H7 (cell line): ENCODE measurements around the gene DAPK1. TPM values are rescaled to one million over a fixed set of nuclear protein-coding genes. Genes with fewer than 3 reads are reported as not detected.

Experiments
- DNase-seq: peaks from one replicate; pipeline ENCODE4 v3.0.0; 2012
- H3K27me3 ChIP-seq: 2 replicates; pipeline ENCODE4 v1.6.0; 2011; ENCODE audit warnings: mild to moderate bottlenecking, low read length; ENCODE audit not compliant: control insufficient read depth, insufficient read depth
- H3K36me3 ChIP-seq: replicated peaks from 2 replicates; pipeline ENCODE4 v1.5.1; 2011; ENCODE audit warnings: low read length; ENCODE audit not compliant: control insufficient read depth, insufficient read depth
- H3K4me3 ChIP-seq: 2 replicates; pipeline ENCODE4 v1.5.1; 2011; ENCODE audit warnings: low read depth, mild to moderate bottlenecking, control low read depth, low read length, moderate library complexity; ENCODE audit not compliant: insufficient read depth
- total RNA-seq: library from RNA; depleted of rRNA; stranded (reverse); fragments of >200 nt; shearing (Covaris generic); gene quantifications from 2 replicates; pipeline ENCODE4 v1.2.3, GENCODE V29; 2014

Gene DAPK1
- total RNA-seq, 1 experiment from 2014 or later: 48.8 TPM

- H3K4me3 ChIP-seq: no peak overlapping the region
- H3K36me3 ChIP-seq: peaks cover 28% of the 10 kb centered on the region
- no peak for DNase-seq
- H3K27me3 ChIP-seq: no peaks in the 10 kb centered on the region
These were observed 205.3 kb downstream of the DAPK1 start for GRCh38 chr9:87702921-87703320.

GRCh38 chr9:87703636-87704276 lies 206.1 kb downstream of the DAPK1 start:
- Histone ChIP-seq H3K27me3 (no peaks in the 10 kb centered on the region), H3K36me3 (peaks cover 25% of the 10 kb centered on the region), H3K4me3 (no peak overlapping the region)
- DNase-seq: no peak

DNA sequence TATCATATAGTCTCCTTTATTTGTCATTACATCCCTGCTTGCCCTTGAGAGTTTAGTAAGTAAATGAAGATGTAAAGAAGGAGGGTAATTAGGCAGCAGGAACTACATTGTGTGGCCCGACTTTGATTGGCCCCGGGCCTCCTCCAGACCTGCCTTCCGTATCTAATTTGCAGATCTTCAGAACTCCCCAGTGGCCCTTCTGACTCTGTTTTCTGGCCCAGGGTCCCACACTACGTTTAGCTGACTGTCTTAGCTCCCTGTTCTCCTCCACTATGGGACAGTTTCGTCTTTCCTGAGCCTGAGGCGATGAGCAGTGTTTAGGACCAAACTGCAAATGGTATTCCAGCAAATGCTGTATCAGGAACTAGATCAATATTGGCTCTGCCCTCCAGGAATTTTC lies 206.7 kb downstream of the DAPK1 start:
- H3K4me3 ChIP-seq: no peak overlapping the region
- H3K27me3 ChIP-seq: no peaks in the 10 kb centered on the region
- peaks cover 25% of the 10 kb centered on the region for H3K36me3 ChIP-seq
- DNase-seq: no peak

- no peaks in the 10 kb centered on the region for H3K27me3 ChIP-seq
- DNase-seq: no peak
These were observed 208.5 kb downstream of the DAPK1 start for GRCh38 chr9:87706066-87706739.

GRCh38 chr9:87707805-87708506 lies 210.3 kb downstream of the DAPK1 start:
- H3K27me3 ChIP-seq: no peaks in the 10 kb centered on the region
- no peak for DNase-seq
- no peak overlapping the region for H3K4me3 ChIP-seq
- peaks cover 15% of the 10 kb centered on the region for H3K36me3 ChIP-seq

More at GRCh38 chr9:87706066-87706739, 208.5 kb downstream of the DAPK1 start:
- no peak overlapping the region for H3K4me3 ChIP-seq
- peaks cover 18% of the 10 kb centered on the region for H3K36me3 ChIP-seq

- Histone ChIP-seq H3K36me3 (peaks cover 11% of the 10 kb centered on the region), H3K27me3 (no peaks in the 10 kb centered on the region), H3K4me3 (no peak overlapping the region)
- no peak for DNase-seq
These were observed 210.9 kb downstream of the DAPK1 start for GRCh38 chr9:87708546-87708945.

DNA sequence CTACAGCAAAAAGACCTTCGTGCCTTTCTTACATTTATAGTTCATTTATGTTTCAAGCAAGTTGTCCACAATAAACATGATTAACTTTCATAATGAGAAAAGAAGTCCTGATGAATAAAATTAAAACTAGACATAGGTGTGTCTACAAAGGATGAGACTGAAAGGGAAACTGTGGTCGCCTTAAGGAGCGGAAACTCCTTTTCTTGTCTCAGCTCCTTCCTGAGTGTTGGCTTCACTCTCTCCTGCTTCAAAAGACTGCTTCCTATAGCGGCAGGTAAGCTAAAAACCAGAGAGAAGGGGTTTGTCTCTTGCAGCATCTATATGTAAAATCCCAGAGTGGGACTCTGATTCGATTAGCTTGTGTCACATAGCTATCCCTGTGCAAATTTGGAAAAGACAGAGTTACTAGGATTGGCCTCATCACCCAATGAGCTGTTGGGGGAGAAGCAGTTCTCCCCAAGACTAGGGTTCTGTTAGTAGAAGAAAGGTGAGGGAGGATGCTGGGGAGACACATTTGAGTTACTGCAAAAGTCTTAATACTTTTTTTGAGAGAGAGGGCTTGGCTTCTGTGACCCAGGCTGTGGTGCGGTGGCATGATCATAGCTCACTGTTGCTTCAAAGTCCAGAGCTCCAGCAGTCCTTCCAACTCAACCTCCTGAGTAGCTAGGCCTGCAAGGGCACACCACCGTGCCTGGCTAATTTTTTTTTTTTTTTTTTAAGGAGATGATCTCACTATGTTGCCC lies 211.5 kb downstream of the DAPK1 start:
- Histone ChIP-seq H3K36me3 (peaks cover 9% of the 10 kb centered on the region), H3K4me3 (no peak overlapping the region), H3K27me3 (no peaks in the 10 kb centered on the region)
- DNase-seq: no peak

GRCh38 chr9:87710443-87710842 lies 212.8 kb downstream of the DAPK1 start:
- H3K36me3 ChIP-seq: peaks cover 9% of the 10 kb centered on the region
- no peak for DNase-seq
- H3K27me3 ChIP-seq: no peaks in the 10 kb centered on the region
- H3K4me3 ChIP-seq: no peak overlapping the region

DNA sequence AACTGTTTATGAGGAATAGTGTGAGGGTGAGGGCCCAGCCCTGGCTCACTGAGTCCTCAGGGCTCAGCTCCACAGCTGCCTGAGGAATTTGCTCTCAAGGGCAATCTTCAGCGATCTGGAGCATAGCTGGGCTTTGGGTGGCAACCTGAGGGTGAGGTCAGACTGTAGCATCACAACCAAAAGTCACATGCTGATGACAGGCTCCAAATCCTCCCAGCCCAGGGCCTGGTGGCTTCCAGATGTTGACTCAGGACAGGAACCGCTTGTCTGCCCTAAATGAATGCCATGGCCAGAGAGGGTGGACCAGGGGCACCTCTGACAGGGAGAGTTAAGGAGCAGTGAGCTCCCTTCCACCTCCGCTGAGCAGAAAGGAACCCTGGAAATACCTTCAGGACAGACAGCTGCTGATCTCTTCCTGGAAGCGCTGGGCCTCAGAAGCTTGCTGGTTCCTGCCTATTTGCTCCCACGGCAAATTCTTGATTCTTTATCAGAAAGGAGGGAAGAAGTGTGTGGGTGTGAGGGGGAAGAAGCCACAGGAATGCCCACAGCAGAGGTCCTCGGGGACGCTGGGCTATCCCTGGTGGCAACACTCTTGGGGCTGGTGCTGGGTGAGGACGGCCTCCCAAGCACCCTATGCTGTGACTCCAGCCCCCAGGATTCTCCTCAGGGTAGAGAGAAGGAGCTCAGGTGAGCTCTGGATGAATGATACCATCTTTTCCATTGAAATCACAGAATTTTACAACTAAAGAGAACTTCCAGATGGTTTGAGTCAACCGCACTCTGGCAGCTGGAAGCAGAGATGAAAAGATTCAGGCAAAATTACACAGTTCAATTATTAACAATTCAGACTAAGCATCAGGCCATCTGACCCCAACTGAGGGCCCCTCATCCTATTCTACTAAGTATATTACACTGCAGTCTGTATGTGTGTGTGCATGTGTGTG lies 214.5 kb downstream of the DAPK1 start:
- Histone ChIP-seq H3K4me3 (no peak overlapping the region), H3K36me3 (peaks cover 2% of the 10 kb centered on the region), H3K27me3 (no peaks in the 10 kb centered on the region)
- no peak for DNase-seq

GRCh38 chr9:87712801-87713277 lies 215.2 kb downstream of the DAPK1 start:
- no peak for DNase-seq
- H3K4me3 ChIP-seq: no peak overlapping the region

GRCh38 chr9:87713278-87713987 lies 215.8 kb downstream of the DAPK1 start:
- no peak overlapping the region for H3K4me3 ChIP-seq
- DNase-seq: no peak
- no peaks in the 10 kb centered on the region for H3K27me3 ChIP-seq
- H3K36me3 ChIP-seq: no peaks in the 10 kb centered on the region

More at GRCh38 chr9:87712801-87713277, 215.2 kb downstream of the DAPK1 start:
- H3K36me3 ChIP-seq: no peaks in the 10 kb centered on the region
- H3K27me3 ChIP-seq: no peaks in the 10 kb centered on the region

DNA sequence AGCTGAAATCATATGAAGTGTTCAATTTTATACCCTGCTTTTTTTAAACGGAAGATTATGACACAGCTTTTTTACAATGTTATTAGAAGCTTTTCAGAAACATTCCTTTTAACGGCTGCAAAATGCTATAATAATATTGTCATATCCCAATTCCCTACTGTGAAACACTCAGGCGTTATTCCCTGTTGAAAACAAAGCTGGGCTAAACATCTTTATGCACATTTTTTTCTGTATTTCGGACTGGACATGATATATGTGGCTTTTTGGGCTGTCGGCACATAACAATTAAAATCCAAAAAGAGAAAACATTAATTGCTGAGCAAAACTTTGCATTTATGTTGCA lies 216.3 kb downstream of the DAPK1 start:
- no peaks in the 10 kb centered on the region for H3K36me3 ChIP-seq
- H3K4me3 ChIP-seq: no peak overlapping the region
- DNase-seq: no peak
- H3K27me3 ChIP-seq: no peaks in the 10 kb centered on the region

DNA sequence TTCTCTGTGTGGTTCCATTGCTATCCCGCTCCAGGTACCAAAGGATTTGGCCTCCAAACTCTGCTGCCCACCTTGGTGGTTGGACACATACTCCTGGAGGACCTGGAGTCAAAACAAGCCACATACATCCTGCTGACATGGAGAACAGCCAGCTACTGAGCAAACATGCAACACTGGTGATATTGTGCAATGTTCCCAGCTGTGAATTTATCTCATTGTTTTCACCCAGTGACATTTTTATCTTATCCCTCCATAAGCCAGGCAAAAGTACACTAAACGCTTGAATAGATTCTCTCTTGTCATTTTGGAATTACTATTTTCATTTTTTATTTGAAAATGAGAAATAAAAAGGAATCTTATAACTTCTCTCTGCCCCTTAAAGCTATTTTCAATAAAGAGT lies 217.2 kb downstream of the DAPK1 start:
- Histone ChIP-seq H3K36me3 (no peaks in the 10 kb centered on the region), H3K27me3 (no peaks in the 10 kb centered on the region), H3K4me3 (no peak overlapping the region)
- no peak for DNase-seq
